Fibroblast of gingiva (primary cell): ENCODE data around the gene VAMP3.

Source experiments
- DNase-seq: peaks from one replicate; pipeline ENCODE4 v3.0.0-alpha.2; 2011; ENCODE audit warnings: low read depth

The VAMP3 gene

GRCh38 chr1:7813677-7814373 is 42.7 kb downstream of the VAMP3 start:
- DNase-seq = no peak

DNA sequence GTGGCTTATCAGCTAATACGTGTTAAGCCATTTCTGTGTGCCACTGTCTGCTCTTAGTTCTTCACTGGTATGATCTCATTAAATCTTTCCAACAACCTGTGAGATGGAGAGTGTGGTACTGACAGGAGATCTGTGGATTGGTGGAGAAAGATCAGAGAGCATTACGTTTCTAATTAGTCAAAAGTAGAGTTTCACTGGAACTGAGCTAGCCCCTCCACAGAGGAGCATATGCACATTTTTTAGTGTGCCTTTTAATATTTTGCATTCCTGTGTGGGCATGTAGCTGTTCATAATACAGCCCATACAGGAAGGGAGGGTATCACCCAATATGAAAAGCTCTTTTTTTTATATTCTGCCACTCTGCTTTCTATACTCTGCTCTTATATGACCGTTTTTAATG is 50.2 kb downstream of the VAMP3 start:
- no peak for DNase-seq

- no peak for DNase-seq
Measured at GRCh38 chr1:7824701-7825100, 53.6 kb downstream of the VAMP3 start.

DNA sequence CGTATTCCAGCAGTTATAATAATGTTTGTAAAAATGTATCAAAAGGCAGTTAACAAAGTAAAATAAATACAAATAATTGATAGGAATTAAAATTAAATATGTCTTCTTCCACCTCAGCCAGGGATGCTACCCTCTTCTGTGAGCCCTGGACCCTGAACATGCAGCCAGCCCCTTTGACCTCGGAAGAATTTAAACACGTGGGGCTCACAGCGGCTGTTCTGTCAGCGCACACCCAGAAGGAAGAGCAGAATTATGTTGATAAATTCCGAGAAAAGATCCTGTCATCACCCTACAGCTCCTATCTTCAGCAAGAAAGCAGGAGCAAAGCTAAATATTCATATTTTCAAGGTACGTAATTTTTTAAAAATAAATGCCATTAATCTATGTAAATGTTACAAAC is 55.3 kb downstream of the VAMP3 start:
- no peak for DNase-seq

- no peak for DNase-seq
Measured at GRCh38 chr1:7827126-7827955, 56.2 kb downstream of the VAMP3 start.
